A549 treated with dexamethasone at 1 μM for 4 hours (cell line): ENCODE data around the gene CHKB. TPM values are rescaled to one million over a fixed set of nuclear protein-coding genes. Genes with fewer than 3 reads are reported as not detected.

ENCODE experiments used
- total RNA-seq: library from RNA; stranded (reverse); fragments of 200-300 nt; extraction: Qiagen RNA extraction; gene quantifications from 5 replicates; pipeline ENCODE4 v1.2.3, GENCODE V29; 2022

CHKB gene, protein sequence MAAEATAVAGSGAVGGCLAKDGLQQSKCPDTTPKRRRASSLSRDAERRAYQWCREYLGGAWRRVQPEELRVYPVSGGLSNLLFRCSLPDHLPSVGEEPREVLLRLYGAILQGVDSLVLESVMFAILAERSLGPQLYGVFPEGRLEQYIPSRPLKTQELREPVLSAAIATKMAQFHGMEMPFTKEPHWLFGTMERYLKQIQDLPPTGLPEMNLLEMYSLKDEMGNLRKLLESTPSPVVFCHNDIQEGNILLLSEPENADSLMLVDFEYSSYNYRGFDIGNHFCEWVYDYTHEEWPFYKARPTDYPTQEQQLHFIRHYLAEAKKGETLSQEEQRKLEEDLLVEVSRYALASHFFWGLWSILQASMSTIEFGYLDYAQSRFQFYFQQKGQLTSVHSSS
- total RNA-seq = 11.5 to 19.4 TPM (median 15.2 TPM) in 5 replicates

DNA sequence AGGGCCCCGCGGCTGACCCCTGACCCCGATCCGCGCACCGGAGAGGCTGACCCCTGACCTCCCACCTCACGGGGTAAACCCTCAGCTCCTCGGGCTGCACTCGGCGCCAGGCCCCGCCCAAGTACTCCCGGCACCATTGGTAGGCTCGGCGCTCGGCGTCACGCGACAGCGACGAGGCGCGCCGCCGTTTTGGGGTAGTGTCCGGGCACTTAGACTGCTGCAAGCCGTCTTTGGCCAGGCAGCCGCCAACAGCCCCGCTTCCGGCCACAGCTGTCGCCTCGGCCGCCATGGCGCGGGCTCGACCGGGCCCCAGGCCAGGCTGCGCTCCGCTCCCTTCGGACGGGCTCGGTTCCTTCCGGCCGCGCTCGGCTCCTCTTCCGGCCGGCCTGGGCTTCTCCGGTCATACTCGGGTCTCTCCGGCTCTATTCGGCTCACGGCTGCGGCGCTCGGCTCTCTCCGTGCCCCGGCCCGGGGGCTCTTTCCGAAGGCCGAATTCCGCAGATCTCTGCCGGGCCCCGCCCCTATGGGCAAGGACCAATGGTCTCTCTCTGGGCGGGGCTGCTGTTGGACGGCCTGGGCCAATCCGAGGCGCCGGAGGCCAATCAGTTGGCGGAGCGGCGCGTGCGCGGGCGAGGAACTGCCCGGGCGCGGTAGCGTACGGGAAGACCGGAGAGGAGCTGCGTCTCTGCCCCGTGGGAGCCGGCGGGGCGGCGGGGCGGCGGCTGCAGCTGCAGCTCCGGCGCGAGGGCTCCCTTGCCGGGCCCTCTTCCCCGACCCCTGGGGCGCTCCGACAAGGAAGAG lies at the start of gene CHKB:
CHKB (minus strand) TSS at position 357 of the 801 bp plus-strand sequence; CDS start at position 289, 68 bp downstream.

DNA sequence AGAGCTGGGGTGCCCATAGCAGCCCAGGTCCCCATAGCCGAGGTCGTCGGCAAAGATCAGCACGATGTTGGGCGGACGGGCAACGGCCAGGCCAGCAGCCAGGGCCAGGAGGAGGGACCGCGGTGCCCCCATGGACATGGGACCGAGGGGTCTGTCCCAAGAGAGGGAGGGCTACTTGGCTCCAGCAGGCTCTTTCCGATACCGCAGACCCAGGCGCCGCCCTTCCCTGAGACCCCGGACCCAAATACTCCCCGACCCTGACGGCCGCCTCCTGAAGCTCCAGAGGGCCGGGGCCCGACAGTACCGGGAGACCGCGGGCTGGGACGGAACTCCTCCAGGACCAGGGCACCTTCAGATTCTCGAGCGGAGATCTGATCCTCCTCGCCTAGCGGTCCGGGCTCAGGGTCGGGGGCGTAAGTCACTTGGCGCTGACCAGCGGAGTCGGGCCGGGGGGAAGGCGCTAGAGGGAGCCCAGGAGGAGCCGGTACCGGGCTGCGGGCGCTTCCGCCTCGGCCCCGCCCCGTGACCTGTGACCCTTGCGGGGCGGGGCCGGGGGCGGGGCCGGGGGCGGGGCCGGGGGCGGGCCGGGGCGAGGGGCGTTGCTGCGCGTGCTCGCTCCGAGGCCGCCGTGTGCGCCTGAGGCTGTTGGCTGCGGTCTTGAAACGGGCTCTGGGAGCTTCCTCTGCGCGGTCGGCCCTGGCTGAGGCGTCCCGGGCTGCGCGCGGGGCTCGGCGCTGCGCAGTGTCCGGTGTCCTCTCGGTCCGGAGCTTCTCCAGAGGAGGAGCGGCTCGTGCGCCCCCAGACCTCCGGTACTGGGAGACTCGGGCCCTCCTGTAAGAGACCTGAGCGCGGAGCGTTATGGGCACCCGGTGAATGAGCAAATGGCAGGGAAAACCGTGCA lies 45.2 kb upstream of the CHKB start, which contains the start of gene ARSA:
ARSA (minus strand) TSS at position 511 of the 901 bp plus-strand sequence; CDS start at position 138, 373 bp downstream.

DNA sequence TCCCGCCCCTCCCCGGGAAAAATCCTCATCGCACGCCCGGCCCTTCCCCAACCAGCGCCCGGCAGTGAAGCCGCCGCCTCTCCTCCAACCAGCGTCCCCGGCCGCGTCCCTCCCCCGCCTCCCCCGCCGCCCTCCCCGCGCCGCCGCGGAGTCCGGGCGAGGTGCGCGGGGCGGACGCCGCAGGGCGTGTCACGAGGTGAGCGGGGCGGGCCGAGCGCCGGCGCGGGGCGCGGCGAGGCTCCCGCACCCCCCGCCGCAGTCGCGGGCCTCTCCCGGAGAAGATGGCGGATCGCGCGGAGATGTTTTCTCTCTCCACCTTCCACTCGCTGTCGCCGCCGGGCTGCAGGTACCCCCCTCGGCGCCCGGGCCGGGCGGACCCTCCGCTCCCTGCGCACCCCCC lies 17.9 kb upstream of the CHKB start, which contains the start of gene MAPK8IP2:
MAPK8IP2 (plus strand) TSS at position 256 of the 400 bp plus-strand sequence; CDS start at position 282, 26 bp downstream.

DNA sequence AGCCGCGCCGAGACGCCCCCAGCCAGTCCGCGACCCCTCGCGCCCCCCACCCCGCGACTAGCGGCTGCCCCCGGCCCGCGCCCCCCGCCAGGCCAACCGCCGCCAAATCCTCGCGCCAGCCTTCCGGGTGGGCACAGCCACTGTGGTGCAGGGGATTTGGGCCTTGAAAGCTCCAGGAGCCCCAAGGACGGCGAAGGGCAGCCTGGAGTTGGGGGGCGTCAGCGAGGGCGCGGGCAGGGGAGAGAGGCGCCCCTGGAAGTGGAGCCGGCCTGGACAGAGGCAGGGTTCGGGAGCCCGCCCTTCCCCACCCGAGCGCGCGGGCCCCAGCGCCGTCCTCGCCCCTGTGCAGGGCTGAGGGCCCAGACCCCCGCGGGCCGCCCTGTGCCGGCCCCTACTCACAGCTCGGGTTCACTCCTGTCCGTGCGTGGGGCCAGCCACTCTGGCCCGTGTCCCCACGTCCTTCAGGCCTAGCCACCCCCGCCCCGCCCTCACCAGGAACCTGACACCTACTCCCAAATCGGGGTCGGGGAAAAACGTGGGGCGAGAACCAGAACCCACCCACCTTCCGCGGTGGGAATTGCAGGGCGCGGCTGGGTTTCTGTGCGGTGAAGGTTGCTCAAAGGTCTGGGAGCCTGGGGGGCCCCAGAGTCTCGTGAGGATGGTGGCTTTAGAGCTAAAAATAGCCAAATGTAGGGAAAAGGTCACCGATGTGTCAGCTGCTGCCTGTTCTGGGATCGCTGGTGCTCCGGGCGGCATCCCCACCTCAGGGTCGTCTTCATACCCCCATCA lies 4.5 kb downstream of the CHKB start, which contains the start of gene CPT1B:
CPT1B (minus strand) TSS at position 441 of the 789 bp plus-strand sequence. CDS start 512 bp downstream, outside the sequence.

DNA sequence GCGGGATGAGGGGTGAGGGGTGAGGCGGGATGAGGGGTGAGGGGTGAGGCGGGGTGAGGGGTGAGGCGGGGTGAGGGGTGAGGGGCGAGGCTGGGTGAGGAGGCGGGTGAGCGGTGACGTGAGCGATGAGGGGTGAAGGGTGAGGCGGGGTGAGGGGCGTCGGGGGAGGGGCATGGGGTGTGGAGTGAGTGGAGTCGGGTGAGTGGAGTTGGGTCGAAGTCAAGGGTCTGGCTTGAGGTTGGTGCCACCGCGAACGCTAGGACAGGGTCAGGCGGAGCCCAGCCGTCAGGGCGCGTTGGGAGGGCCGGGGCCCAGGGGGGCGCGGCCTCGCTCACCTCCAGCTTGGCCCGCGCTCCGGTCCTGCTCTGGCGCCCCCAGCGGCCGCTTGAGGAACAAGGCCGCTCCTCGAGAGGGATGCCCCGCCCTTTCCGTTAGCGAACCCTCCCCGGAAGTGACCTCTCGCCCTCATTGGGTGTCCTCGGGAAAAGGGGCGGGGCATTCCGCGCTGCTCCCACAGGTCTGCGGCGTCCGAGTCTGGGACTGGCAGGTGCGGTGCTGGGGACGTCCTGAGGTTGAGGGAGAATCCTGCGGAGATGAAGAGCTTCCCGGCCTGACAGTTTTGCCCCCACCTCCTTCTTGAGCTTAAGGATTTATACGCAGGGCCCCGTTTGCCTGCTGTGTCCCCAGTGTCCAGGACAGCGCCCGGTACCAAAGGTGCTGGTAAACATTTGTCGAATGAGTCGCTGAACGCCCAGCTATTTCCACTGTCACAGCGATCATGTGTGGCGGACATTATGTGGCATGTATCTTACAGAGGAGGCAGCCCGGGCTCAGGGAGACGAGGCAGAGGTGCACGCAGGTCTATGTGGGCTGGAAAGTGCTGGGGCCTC lies 19.9 kb downstream of the CHKB start, which contains the start of gene SYCE3:
SYCE3 (minus strand) TSS at position 397 of the 890 bp plus-strand sequence. CDS start 6,514 bp downstream, outside the sequence.

DNA sequence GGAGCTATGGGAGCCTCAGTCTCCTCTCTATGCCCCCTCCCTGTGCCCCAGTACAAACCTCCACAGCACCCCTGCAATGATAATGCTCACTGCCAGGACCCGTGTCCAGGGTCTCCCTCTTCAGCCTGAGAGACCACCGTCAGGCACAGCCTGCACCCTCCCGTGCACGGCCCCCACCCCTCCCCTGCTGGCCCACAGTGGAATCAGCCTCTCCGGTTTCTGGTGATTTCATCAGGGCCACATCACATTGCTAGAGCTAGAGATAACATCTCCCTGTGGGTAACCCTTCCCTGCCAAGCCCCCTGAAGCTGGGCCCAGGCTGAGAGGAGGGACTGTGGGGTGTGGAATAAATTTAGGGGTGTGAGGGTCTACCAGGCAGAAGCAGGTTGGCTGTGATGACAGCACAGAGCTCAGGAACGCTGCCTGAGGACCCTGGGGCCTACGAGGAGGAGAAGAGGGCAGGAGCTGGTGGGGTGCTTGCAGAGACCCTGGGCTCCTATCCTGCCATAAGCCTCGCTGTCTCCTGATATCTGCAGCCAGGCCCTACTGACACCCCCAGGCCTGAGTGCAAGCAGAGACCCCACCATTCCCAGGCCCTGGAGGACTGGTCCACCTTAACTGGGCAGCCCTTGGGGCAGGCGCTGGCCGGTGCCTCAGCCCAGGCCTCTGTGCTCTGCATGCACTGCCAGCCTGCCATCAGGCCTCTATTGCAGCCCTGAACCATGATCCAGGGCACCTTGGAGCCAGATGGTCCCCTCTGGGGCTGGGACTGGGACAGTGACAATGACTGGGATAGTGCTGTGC lies 36.9 kb downstream of the CHKB start, which contains the start of gene KLHDC7B:
KLHDC7B (plus strand) TSS at position 378 of the 804 bp plus-strand sequence; CDS start at position 723, 345 bp downstream.

DNA sequence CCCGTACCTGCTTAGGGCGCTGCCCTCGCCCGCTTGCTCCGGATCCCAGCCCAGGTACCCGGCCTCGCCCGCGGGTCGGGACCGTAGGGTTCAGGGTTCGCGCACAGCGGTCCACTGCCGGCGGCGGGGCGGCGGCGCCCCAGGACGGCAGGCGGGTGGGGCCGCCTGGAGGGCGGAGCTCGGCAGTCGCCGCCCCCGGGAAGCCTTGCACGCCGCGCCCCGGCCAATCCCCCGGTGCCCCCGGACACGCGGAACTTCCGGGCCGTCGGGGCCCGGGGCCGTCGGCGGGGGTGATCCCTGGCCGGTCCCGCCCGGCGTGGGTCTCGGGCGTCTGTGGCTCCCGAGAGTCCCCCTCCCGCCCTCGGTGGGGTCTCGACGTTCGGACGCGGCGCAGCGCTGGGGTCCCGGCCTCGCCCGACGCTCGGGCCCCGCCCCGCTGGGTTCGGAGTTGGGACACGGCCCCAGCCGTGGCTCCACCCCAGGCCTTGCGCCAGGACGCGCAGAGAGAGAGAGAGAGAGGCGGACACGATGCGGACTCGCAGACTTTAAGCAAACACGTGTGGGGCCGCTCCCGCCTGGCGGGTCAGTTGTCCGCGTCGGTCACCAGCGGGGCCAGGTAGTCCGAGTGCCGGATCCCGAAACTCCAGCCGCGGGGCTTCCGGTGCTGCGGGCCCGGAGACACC lies 52.6 kb downstream of the CHKB start, which contains the start of gene TYMP:
TYMP (minus strand) TSS at position 116 of the 683 bp plus-strand sequence. CDS start 303 bp downstream, outside the sequence.

Other genes starting within 250 kb of the CHKB start
- 7.6 to 14.5 TPM (median 12.0 TPM) in 5 replicates for gene PPP6R2, start 239.5 kb downstream of the CHKB start, total RNA-seq
- 14.3 to 27.8 TPM (median 25.7 TPM) in 5 replicates for gene SBF1, start 107.8 kb downstream of the CHKB start, total RNA-seq
- gene ADM2, start 101.3 kb downstream of the CHKB start, total RNA-seq = 0.38 to 0.62 TPM (median 0.60 TPM) in 5 replicates
- 0.07 TPM in 1 of 5 replicates, not detected in the others for gene MIOX, start 96.0 kb downstream of the CHKB start, total RNA-seq
- 27.3 to 47.9 TPM (median 46.9 TPM) in 5 replicates for gene LMF2, start 75.1 kb downstream of the CHKB start, total RNA-seq
- 32.2 to 35.3 TPM (median 32.7 TPM) in 5 replicates for gene NCAPH2, start 74.6 kb downstream of the CHKB start, total RNA-seq
- gene SCO2, start 57.3 kb downstream of the CHKB start, total RNA-seq = 3.4 to 7.5 TPM (median 4.4 TPM) in 5 replicates
- gene TYMP, start 52.8 kb downstream of the CHKB start, total RNA-seq = 9.2 to 17.3 TPM (median 15.2 TPM) in 5 replicates
- not detected in 5 replicates for gene KLHDC7B, start 37.0 kb downstream of the CHKB start, total RNA-seq
- 0.40 to 0.91 TPM (median 0.47 TPM) in 3 of 5 replicates, not detected in the others for gene SYCE3, start 19.9 kb downstream of the CHKB start, total RNA-seq
- 4.5 to 12.2 TPM (median 11.1 TPM) in 5 replicates for gene CPT1B, start 4.4 kb downstream of the CHKB start, total RNA-seq
- gene MAPK8IP2, start 17.9 kb upstream of the CHKB start, total RNA-seq = 2.5 to 4.0 TPM (median 3.6 TPM) in 5 replicates
- gene ARSA, start 45.3 kb upstream of the CHKB start, total RNA-seq = 14.5 to 25.0 TPM (median 22.2 TPM) in 5 replicates
- gene SHANK3, start 90.0 kb upstream of the CHKB start, total RNA-seq = 2.5 to 5.6 TPM (median 4.2 TPM) in 5 replicates
- gene ACR, start 155.4 kb upstream of the CHKB start, total RNA-seq = 0.08 to 0.15 TPM in 2 of 5 replicates, not detected in the others
- 13.2 to 20.4 TPM (median 18.8 TPM) in 5 replicates for gene RABL2B, start 200.8 kb upstream of the CHKB start, total RNA-seq